ENCODE data around the gene CCDC28A. TPM values are rescaled to one million over a fixed set of nuclear protein-coding genes. Genes with fewer than 3 reads are reported as not detected.

CCDC28A gene
- total RNA-seq = 17.9 and 18.6 TPM in 2 replicates

GRCh38 chr6:138773177-138774091, at the start of gene CCDC28A:
CCDC28A (plus strand) TSS chr6:138773769; CDS start chr6:138776121, 2,352 bp downstream.

GRCh38 chr6:138795809-138796603, 22.4 kb downstream of the CCDC28A start, which contains the start of gene ECT2L:
ECT2L (plus strand) TSS chr6:138796087; CDS start chr6:138813275, 17,188 bp downstream.

Other genes with a start within 250 kb of the CCDC28A start
- gene ECT2L, start 22.3 kb downstream of the CCDC28A start, total RNA-seq = 0.12 TPM in 1 of 2 replicates, not detected in the other
- gene REPS1, start 214.5 kb downstream of the CCDC28A start, total RNA-seq = 29.5 and 34.4 TPM in 2 replicates

All from uterine smooth muscle cell (primary cell).